B cell (primary cell): ENCODE measurements around the gene ZCCHC3.

Experiments used
- CTCF ChIP-seq: fragments of 200-600 bp; IDR thresholded peaks from one replicate; pipeline ENCODE4 v1.8.0; 2022; ENCODE audit warnings: antibody characterized with exemption, mild to moderate bottlenecking
- EZH2 ChIP-seq: IDR thresholded peaks from 2 replicates; pipeline ENCODE4 v1.6.1; 2012; ENCODE audit warnings: borderline replicate concordance, low read depth, mild to moderate bottlenecking, moderate library complexity, low read length; ENCODE audit not compliant: insufficient read depth, poor library complexity, severe bottlenecking

- TF ChIP-seq CTCF, result no peak
- TF ChIP-seq EZH2, result no peak
Measured at GRCh38 chr20:278181-278580, 19.2 kb upstream of the ZCCHC3 start.
